K562 (cell line): ENCODE data around the gene KIFC3. TPM values are rescaled to one million over a fixed set of nuclear protein-coding genes. Genes with fewer than 3 reads are reported as not detected.

Experiments used
- ATF1 ChIP-seq, 2 experiments: fragments of 450-650 bp in 1 of 2; IDR thresholded peaks; 2 replicates each; pipeline ENCODE4 v1.6.1; 2016; ENCODE audit warnings: missing compliant biosample characterization in 1 of 2, missing genetic modification characterization in 1 of 2
- CBX1 ChIP-seq: sonication (generic); IDR thresholded peaks from 2 replicates; pipeline ENCODE4 v1.6.1; 2016; ENCODE audit warnings: antibody characterized with exemption, low read depth, mild to moderate bottlenecking
- DMBX1 ChIP-seq: fragments of 250-450 bp; sonication (Bioruptor Pico); IDR thresholded peaks from 2 replicates; pipeline ENCODE4 v1.8.0; 2022; ENCODE audit warnings: inconsistent platforms, mild to moderate bottlenecking, moderate library complexity, borderline replicate concordance
- EP400 ChIP-seq: fragments of 450-650 bp; IDR thresholded peaks from 2 replicates; pipeline ENCODE4 v1.6.1; 2017; ENCODE audit warnings: antibody characterized with exemption, mild to moderate bottlenecking, moderate library complexity
- HNRNPUL1 ChIP-seq: fragments of 200-400 bp; formaldehyde crosslinking; IDR thresholded peaks from 2 replicates; pipeline ENCODE4 v1.6.1; 2017; ENCODE audit warnings: low read length
- KLF6 ChIP-seq: fragments of 250-450 bp; sonication (Bioruptor Pico); IDR thresholded peaks from 2 replicates; pipeline ENCODE4 v1.4.0; 2020; ENCODE audit warnings: mild to moderate bottlenecking, moderate library complexity, borderline replicate concordance
- PYGO2 ChIP-seq: fragments of 450-650 bp; IDR thresholded peaks from 2 replicates; pipeline ENCODE4 v1.6.1; 2016; ENCODE audit warnings: mild to moderate bottlenecking, missing genetic modification characterization, moderate library complexity, missing compliant biosample characterization
- RCOR1 ChIP-seq, 2 experiments: IDR thresholded peaks; 2 replicates each; pipeline ENCODE4 v1.6.1; 2012; ENCODE audit warnings: low read depth in 2 of 2, low read length in 2 of 2, borderline replicate concordance in 1 of 2, improper control_type of control experiment in 1 of 2
- RNF2 ChIP-seq: sonication (generic); IDR thresholded peaks from 2 replicates; pipeline ENCODE4 v1.6.1; 2016
- SMARCC2 ChIP-seq: fragments of 450-650 bp; IDR thresholded peaks from 2 replicates; pipeline ENCODE4 v1.6.1; 2017; ENCODE audit warnings: antibody characterized with exemption, moderate library complexity, mild to moderate bottlenecking, low read depth
- SPI1 ChIP-seq: IDR thresholded peaks from 2 replicates; pipeline ENCODE4 v1.6.1; 2011; ENCODE audit warnings: low read depth, low read length, control low read depth, borderline replicate concordance
- SRSF7 ChIP-seq: fragments of 200-400 bp; formaldehyde crosslinking; optimal IDR thresholded peaks from 2 replicates; pipeline ENCODE3; 2017; ENCODE audit warnings: mild to moderate bottlenecking, low read depth, low read length
- ZBTB1 ChIP-seq: sonication (generic); formaldehyde crosslinking; IDR thresholded peaks from 2 replicates; pipeline ENCODE4 v1.8.1; 2023; ENCODE audit warnings: missing genetic modification reagents, low read depth, mild to moderate bottlenecking, borderline replicate concordance
- ZNF175 ChIP-seq: fragments of 200-800 bp; sonication (Bioruptor generic); IDR thresholded peaks from 2 replicates; pipeline ENCODE4 v1.6.1; 2016; ENCODE audit warnings: low read depth, mild to moderate bottlenecking, missing genetic modification characterization, missing compliant biosample characterization
- ZNF311 ChIP-seq: fragments of 250-450 bp; sonication (Bioruptor Pico); IDR thresholded peaks from 2 replicates; pipeline ENCODE4 v1.4.0; 2020; ENCODE audit warnings: mild to moderate bottlenecking, moderate library complexity
- ZNF408 ChIP-seq: fragments of 250-450 bp; sonication (Bioruptor Pico); IDR thresholded peaks from 2 replicates; pipeline ENCODE4 v1.4.0; 2020; ENCODE audit warnings: low read depth, mild to moderate bottlenecking, moderate library complexity
- ZNF589 ChIP-seq: fragments of 200-800 bp; sonication (Bioruptor generic); IDR thresholded peaks from 2 replicates; pipeline ENCODE4 v1.6.1; 2016; ENCODE audit warnings: low read depth, missing genetic modification characterization, missing compliant biosample characterization
- polyA plus RNA-seq, 8 experiments: library from polyadenylated mRNA; depleted of rRNA in 4 of 8; stranded (reverse) in 5 of 8; unstranded in 3 of 8; fragments of >200 nt; fragmentation: Nextera tagmentation in 2 of 8; fragmentation: Illumina TruSeq in 1 of 8; extraction: Ambion mirVana in 2 of 8; extraction: Trizol in 1 of 8; gene quantifications; 2 replicates each; pipeline versions ENCODE4 v1.2.1 to v1.2.3, GENCODE V29; 2011 to 2014; ENCODE audit warnings: inconsistent platforms in 1 of 8, missing spikeins in 1 of 8
- total RNA-seq, 7 experiments: library from RNA; depleted of rRNA in 6 of 7; stranded (reverse); fragments of >200 nt in 6 of 7; fragmentation: Illumina TruSeq in 2 of 7; extraction: Trizol in 2 of 7; gene quantifications; 2 replicates each; pipeline versions ENCODE4 v1.2.1 to v1.2.3, GENCODE V29; 2011 to 2021; ENCODE audit warnings: low replicate concordance in 1 of 7
- TF ChIP-seq, protein P1 (sequence below): sonication (generic); formaldehyde crosslinking; IDR thresholded peaks from 2 replicates; pipeline ENCODE4 v1.8.0; 2022; ENCODE audit warnings: mild to moderate bottlenecking, missing genetic modification reagents
- TF ChIP-seq, protein P2 (sequence below): fragments of 450-650 bp; formaldehyde crosslinking; IDR thresholded peaks from 2 replicates; pipeline ENCODE4 v1.4.0; 2022; ENCODE audit warnings: mild to moderate bottlenecking, moderate library complexity
- TF ChIP-seq, protein P3 (sequence below), 2 experiments: fragments of 250-450 bp in 1 of 2; fragments of 450-650 bp in 1 of 2; sonication (Bioruptor Pico) in 1 of 2; IDR thresholded peaks; 2 replicates each; pipeline versions ENCODE4 v1.6.1 to v1.8.0; 2016 to 2021; ENCODE audit warnings: mild to moderate bottlenecking in 2 of 2, moderate library complexity in 2 of 2, missing compliant biosample characterization in 1 of 2, missing genetic modification characterization in 1 of 2
- TF ChIP-seq, protein P4 (sequence below): sonication (generic); formaldehyde crosslinking; IDR thresholded peaks from 2 replicates; pipeline ENCODE4 v1.8.0; 2022; ENCODE audit warnings: missing genetic modification reagents, mild to moderate bottlenecking, borderline replicate concordance
- TF ChIP-seq, protein P5 (sequence below): fragments of 450-650 bp; IDR thresholded peaks from 2 replicates; pipeline ENCODE4 v1.7.0; 2016; ENCODE audit warnings: borderline replicate concordance

Gene KIFC3
- total and polyA plus RNA-seq, 9 of the 15 experiments (the other 6 are each of a cell fraction or from before 2014, with no cell fraction given) = 0.23 to 105 (median 26.2) TPM

DNA sequence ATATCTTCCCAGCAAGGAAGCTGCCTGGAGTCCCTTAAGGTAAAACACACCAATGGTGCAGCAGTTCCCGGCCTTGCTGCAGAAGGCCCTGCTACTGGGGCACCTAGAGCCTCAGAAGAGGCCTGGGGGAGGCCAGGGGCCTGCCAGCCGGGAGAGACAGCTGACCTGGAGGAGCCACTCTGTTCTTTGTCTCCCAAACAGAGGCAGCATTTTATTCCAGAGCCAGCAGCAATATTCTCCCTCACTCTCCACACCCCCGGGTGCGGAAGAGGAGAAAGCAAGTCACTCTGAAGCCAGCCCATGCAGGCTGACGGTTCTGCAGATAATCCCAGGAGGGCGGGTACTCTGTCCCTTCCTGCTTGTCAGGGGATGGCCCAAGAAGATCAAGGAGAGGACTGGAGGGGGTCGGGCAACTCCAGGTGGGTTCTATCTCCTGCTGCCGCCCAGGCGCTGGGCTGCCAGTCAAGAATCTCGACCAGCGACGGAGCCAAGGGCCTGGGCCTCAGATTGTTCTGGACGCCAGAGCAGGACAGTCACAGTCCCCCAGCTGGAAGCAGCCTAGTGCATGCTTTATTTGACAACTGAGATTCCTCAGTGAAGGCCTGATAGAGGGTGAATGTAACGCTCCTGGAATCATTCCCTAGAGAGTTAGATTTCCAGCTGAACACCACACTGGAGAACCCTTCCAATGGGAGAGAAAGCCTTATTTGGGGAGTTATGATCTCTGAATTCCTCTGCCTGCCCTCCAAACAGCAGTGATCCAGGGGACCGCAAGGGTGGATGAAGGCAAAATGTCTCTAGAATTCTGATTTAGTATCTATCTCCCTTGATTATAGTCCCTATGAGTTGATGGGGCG lies 1.1 kb upstream of the KIFC3 start (continued):
- TF ChIP-seq ZBTB1 (CRISPR knock-in tag) = no peak
- no peak for TF ChIP-seq PYGO2
- TF ChIP-seq, protein P1, sequence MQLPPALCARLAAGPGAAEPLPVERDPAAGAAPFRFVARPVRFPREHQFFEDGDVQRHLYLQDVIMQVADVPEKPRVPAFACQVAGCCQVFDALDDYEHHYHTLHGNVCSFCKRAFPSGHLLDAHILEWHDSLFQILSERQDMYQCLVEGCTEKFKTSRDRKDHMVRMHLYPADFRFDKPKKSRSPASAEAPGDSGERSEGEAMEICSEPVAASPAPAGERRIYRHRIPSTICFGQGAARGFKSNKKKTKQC (CRISPR knock-in tag) = no peak
- no peak; a peak in 1 of 4 replicates for TF ChIP-seq RCOR1 (IDR thresholded peaks at IDR 0.05; ENCODE audit: borderline replicate concordance in 1 of 2, low read depth in 2 of 2, low read length in 2 of 2)
- no peak for TF ChIP-seq ATF1 (CRISPR knock-in tag; IDR thresholded peaks at IDR 0.05)
- TF ChIP-seq ATF1 (tag; IDR thresholded peaks at IDR 0.05) = 0 out of 2 replicates have a peak, but pooled peaks have one; percentile 7
- TF ChIP-seq, protein P2, sequence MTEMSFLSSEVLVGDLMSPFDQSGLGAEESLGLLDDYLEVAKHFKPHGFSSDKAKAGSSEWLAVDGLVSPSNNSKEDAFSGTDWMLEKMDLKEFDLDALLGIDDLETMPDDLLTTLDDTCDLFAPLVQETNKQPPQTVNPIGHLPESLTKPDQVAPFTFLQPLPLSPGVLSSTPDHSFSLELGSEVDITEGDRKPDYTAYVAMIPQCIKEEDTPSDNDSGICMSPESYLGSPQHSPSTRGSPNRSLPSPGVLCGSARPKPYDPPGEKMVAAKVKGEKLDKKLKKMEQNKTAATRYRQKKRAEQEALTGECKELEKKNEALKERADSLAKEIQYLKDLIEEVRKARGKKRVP (CRISPR knock-in tag) = no peak
- TF ChIP-seq, protein P3, sequence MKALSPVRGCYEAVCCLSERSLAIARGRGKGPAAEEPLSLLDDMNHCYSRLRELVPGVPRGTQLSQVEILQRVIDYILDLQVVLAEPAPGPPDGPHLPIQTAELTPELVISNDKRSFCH (CRISPR knock-in tag; IDR thresholded peaks at IDR 0.05) = no peak
- TF ChIP-seq, protein P3 (tag; IDR thresholded peaks at IDR 0.05) = no peak
- peak; percentile 45; the same call in 1 of the 2 replicates for TF ChIP-seq SPI1
- TF ChIP-seq HNRNPUL1 = no peak
- no peak for TF ChIP-seq ZNF408 (CRISPR knock-in tag)
- TF ChIP-seq RNF2 = no peak; the same call in 1 of the 2 replicates
- no peak for TF ChIP-seq DMBX1 (CRISPR knock-in tag)
- no peak for TF ChIP-seq KLF6 (CRISPR knock-in tag)
- TF ChIP-seq ZNF311 (CRISPR knock-in tag) = no peak
- no peak for TF ChIP-seq SRSF7
- TF ChIP-seq, protein P4, sequence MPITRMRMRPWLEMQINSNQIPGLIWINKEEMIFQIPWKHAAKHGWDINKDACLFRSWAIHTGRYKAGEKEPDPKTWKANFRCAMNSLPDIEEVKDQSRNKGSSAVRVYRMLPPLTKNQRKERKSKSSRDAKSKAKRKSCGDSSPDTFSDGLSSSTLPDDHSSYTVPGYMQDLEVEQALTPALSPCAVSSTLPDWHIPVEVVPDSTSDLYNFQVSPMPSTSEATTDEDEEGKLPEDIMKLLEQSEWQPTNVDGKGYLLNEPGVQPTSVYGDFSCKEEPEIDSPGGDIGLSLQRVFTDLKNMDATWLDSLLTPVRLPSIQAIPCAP = no peak
- TF ChIP-seq EP400 = no peak
- no peak for TF ChIP-seq SMARCC2
- no peak for TF ChIP-seq CBX1
- TF ChIP-seq ZNF175 (CRISPR knock-in tag) = no peak
- peak; percentile 10; the same call in 1 of the 2 replicates for TF ChIP-seq ZNF589 (CRISPR knock-in tag)
- TF ChIP-seq, protein P5, sequence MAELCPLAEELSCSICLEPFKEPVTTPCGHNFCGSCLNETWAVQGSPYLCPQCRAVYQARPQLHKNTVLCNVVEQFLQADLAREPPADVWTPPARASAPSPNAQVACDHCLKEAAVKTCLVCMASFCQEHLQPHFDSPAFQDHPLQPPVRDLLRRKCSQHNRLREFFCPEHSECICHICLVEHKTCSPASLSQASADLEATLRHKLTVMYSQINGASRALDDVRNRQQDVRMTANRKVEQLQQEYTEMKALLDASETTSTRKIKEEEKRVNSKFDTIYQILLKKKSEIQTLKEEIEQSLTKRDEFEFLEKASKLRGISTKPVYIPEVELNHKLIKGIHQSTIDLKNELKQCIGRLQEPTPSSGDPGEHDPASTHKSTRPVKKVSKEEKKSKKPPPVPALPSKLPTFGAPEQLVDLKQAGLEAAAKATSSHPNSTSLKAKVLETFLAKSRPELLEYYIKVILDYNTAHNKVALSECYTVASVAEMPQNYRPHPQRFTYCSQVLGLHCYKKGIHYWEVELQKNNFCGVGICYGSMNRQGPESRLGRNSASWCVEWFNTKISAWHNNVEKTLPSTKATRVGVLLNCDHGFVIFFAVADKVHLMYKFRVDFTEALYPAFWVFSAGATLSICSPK = no peak
